GM18907 (cell line): ENCODE results near the gene BCAR3.

Source experiments
- ATAC-seq: cut with Tn5 transposase; IDR thresholded peaks from one replicate; pipeline ENCODE4 v1.9.1; 2021; ENCODE audit warnings: mild to moderate bottlenecking, moderate library complexity; ENCODE audit not compliant: unreplicated experiment

BCAR3 gene

GRCh38 chr1:93681101-93681988 is at the start of gene BCAR3:
Gene BCAR3 (minus strand): TSS chr1:93681837. CDS start chr1:93674930, 6,907 bp downstream.
- ATAC-seq, result peak; percentile 61

- ATAC-seq, result no peak
These were observed 49.0 kb upstream of the BCAR3 start for GRCh38 chr1:93730621-93731020.

GRCh38 chr1:93729906-93730305 is 48.3 kb upstream of the BCAR3 start:
- ATAC-seq, result no peak

- no peak for ATAC-seq
These were observed 47.9 kb upstream of the BCAR3 start for GRCh38 chr1:93729502-93729901.

- no peak for ATAC-seq
These were observed 47.0 kb upstream of the BCAR3 start for GRCh38 chr1:93728480-93729131.

GRCh38 chr1:93723733-93724270 is 42.2 kb upstream of the BCAR3 start:
- ATAC-seq, result no peak

DNA sequence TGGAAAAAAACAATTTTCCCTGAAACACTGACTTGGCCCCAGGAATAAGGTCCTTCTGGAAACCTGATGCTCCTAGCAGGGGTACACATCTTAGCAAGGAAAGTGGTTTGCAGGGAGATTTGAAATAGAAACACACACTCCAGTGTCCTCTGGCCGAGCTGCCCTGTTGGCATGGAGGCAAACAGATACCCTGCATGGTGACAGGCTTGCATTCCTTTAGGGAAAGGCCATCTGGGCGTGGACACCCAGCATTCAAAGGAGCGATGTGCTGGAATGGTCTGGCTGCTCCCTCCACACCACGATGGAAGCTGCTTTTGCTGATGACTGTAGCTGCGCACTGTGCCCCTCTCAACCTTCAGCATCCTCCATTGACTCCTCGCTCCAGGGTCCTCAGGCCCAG is 41.5 kb upstream of the BCAR3 start:
- ATAC-seq, result no peak

DNA sequence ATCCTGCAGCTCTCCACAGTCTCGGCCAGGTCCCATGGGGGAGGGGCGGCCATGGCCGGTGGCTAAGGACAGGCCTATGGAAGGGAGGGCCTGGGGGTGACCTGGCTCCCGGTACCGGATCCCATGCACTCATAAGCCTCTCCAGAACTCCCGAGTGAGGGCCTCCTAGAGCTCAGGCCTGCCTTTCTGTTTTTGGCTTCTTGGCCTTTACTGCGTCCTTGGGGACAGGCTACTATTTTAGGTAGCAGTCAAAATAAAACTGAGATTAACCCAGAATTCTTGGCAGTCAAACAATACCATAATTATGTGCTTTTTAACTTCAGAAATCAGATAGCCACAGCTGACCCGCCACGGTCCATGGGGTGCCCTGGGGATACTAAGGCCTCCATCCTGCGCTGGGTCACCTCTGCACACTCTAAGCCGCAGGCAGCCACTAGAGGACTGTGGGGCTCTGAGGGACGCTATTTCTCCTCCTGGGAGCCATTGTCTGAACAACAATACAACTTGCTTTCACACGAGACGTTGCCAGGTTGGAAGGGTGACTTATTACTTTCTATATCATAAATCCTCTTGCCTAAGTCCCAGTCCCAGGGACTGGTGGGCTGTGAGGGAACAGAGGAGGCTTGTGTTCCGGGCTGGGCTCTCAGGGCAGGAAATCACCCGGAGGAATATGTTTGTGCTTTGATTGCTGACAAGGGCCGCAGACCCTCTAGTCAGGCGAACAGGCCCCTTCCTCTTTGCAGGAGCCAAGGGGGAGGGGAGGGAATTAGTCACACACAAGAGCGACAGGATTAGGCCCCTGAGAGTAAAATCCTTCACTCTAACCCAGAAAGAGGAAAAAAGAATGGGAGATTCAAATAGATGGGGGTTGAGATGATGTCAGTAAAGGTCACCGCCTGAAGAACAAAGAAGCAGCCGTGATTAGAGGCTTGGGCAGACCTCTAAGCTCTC is 40.7 kb upstream of the BCAR3 start:
- no peak for ATAC-seq

GRCh38 chr1:93720956-93721626 is 39.5 kb upstream of the BCAR3 start:
- ATAC-seq, result no peak

DNA sequence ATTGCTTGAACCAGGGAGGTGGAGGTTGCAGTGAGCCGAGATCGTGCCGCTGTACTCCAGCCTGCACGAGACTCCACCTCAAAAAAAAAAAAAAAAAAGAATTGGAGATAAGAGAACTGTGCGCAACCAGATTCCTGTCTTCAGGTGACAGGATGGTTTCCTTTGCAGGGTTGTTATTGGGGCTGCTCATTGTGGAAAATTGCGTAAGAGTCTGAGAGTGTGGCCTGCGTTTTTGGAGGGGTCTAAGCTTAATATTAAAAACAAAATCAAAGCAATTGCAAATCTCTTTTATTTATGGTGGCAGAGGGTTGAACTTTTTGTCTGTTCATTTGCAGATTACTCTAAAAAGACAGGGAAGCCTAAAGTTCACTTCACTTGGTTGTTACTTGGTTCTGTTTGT is 36.0 kb upstream of the BCAR3 start:
- ATAC-seq, result no peak

- no peak for ATAC-seq
These were observed 35.3 kb upstream of the BCAR3 start for GRCh38 chr1:93716941-93717368.

GRCh38 chr1:93716163-93716562 is 34.5 kb upstream of the BCAR3 start:
- no peak for ATAC-seq

DNA sequence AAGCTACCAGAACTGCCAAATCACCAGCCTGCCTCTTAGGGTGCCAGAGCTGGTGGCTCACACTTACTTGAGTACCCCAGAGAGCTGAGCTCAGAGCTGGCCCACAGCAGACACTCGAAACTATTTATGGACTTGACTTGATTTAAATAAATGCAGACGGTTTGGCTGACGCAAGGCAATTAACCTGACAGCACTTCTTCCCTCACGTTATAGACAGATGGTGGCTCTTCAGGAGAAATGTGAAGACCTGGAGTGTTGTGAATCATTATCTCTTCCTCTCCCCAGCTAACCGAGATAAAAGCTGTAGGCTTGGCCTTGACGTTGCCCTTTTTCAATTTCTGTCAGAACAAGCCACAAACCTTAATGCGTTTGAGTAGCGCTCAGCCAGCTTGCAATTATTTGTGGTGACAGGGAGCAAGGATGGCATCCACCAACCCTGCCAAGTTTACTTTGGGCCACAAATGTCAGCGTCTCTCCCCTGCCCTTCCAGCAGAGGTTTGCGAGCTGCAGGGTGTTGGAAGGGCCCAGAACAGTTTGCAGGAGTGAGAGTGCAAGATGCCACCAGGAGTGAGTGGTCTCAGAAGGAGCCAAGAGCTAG is 34.0 kb upstream of the BCAR3 start:
- ATAC-seq, result peak; percentile 67

GRCh38 chr1:93714356-93714755 is 32.7 kb upstream of the BCAR3 start:
- ATAC-seq, result no peak

GRCh38 chr1:93713341-93713740 is 31.7 kb upstream of the BCAR3 start:
- no peak for ATAC-seq

DNA sequence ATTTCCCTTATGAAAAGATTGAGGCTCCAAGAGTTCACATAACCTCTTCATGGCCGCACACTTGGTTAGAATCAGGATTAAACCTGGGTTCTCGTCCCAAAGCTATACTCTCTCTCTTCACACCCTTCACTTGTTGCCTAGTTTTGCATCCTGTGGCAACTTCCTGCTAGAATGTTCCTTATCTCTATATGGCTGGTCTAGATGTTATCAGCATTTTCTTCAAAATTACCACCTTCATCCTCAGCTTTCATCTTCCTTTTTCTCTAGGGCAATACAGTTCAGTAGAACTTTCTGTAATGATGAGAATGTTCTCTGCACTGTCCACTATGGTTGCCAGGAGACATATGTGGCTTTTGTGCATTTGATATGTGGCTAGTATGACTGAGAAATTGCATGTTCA is 31.1 kb upstream of the BCAR3 start:
- ATAC-seq, result no peak

- ATAC-seq, result no peak
These were observed 29.1 kb upstream of the BCAR3 start for GRCh38 chr1:93710499-93711453.

DNA sequence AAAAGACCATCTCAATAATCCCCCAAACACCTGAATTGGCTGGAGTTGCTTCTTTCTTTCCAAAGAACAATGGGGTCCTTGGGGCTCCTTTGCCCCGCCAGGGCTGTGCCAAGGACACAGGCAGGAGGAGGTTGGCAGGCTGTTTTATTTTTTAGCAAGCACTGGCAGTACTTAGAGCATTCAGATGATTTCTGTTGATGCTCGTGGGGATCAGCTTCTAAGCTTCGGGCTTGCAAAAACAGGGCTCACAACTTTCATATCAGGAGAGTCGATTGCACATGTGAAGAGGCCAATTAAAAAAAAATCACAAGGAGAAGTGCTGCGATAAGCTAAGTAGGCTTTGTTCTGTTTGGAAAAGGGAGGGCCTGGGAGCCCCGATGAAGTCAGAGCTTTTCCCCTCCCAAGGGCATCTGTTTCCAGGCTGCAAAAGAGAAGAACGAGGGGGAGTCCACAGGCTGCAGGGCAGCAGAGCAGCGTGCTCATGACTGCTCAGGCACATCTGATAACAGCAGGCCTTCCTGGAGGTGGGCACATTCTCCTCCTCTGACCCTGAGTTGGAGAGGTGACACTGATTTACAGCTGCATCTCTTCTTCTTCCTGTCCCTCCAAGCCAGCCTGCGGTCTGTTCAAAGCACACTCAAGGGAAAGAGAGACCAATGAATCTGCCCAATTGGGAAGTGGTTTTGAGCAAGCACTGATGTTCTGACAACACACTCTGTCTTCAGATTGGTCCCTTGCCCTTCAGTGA is 27.3 kb upstream of the BCAR3 start:
- ATAC-seq, result peak; percentile 39
